H9 (cell line): ENCODE results near the gene PODXL2. TPM values are rescaled to one million over a fixed set of nuclear protein-coding genes. Genes with fewer than 3 reads are reported as not detected.

Experiments used
- DNase-seq: peaks from one replicate; pipeline ENCODE4 v3.0.0-alpha.2; 2017
- H2AFZ ChIP-seq: one replicate; pipeline ENCODE4 v1.6.1; 2013; ENCODE audit warnings: mild to moderate bottlenecking, low read length, control low read depth, moderate library complexity
- H2AK5ac ChIP-seq: 2 replicates; pipeline ENCODE4 v1.6.1; 2013; ENCODE audit warnings: low read length, control low read depth, mixed read lengths; ENCODE audit not compliant: insufficient read length
- H2BK120ac ChIP-seq: one replicate; pipeline ENCODE4 v1.6.1; 2013; ENCODE audit warnings: low read depth, mild to moderate bottlenecking, low read length, control low read depth, inconsistent platforms; ENCODE audit not compliant: poor library complexity, severe bottlenecking
- H2BK12ac ChIP-seq: 2 replicates; pipeline ENCODE4 v1.6.1; 2013; ENCODE audit warnings: low read length, control low read depth, mixed read lengths, low read depth; ENCODE audit not compliant: insufficient read length
- H2BK15ac ChIP-seq: 2 replicates; pipeline ENCODE4 v1.6.1; 2013; ENCODE audit warnings: low read depth, low read length, control low read depth
- H2BK20ac ChIP-seq: one replicate; pipeline ENCODE4 v1.6.1; 2013; ENCODE audit warnings: low read depth, mild to moderate bottlenecking, low read length, control low read depth, inconsistent platforms; ENCODE audit not compliant: poor library complexity, severe bottlenecking
- H2BK5ac ChIP-seq: 2 replicates; pipeline ENCODE4 v1.6.1; 2013; ENCODE audit warnings: low read length, control low read depth, mixed read lengths; ENCODE audit not compliant: insufficient read length
- H3K14ac ChIP-seq: 2 replicates; pipeline ENCODE4 v1.6.1; 2013; ENCODE audit warnings: low read length, control low read depth; ENCODE audit not compliant: insufficient read depth
- H3K18ac ChIP-seq: 2 replicates; pipeline ENCODE4 v1.6.1; 2013; ENCODE audit warnings: low read depth, mild to moderate bottlenecking, mixed read lengths, low read length, control low read depth; ENCODE audit not compliant: insufficient read length
- H3K23ac ChIP-seq: 2 replicates; pipeline ENCODE4 v1.6.1; 2013; ENCODE audit warnings: low read length, control low read depth, mixed read lengths, low read depth; ENCODE audit not compliant: insufficient read length
- H3K23me2 ChIP-seq: 2 replicates; pipeline ENCODE4 v1.6.1; 2013; ENCODE audit warnings: low read depth, mild to moderate bottlenecking, mixed read lengths, low read length, control low read depth; ENCODE audit not compliant: insufficient read length, poor library complexity, severe bottlenecking
- H3K27ac ChIP-seq: 2 replicates; pipeline ENCODE4 v1.5.1; 2013; ENCODE audit warnings: low read length, control low read depth, mixed read lengths, low read depth; ENCODE audit not compliant: insufficient read length
- H3K27me3 ChIP-seq: 2 replicates; pipeline ENCODE4 v1.6.1; 2013; ENCODE audit warnings: low read length, control low read depth, inconsistent platforms; ENCODE audit not compliant: insufficient read depth
- H3K4ac ChIP-seq: 2 replicates; pipeline ENCODE4 v1.6.1; 2013; ENCODE audit warnings: low read depth, mild to moderate bottlenecking, control low read depth, inconsistent platforms, low read length, moderate library complexity
- H3K4me1 ChIP-seq: 2 replicates; pipeline ENCODE4 v1.6.1; 2013; ENCODE audit warnings: low read length, control low read depth, inconsistent platforms; ENCODE audit not compliant: insufficient read depth
- H3K4me2 ChIP-seq: 2 replicates; pipeline ENCODE4 v1.6.1; 2013; ENCODE audit warnings: low read length, control low read depth, mixed read lengths; ENCODE audit not compliant: insufficient read length, insufficient read depth
- H3K56ac ChIP-seq: 2 replicates; pipeline ENCODE4 v1.6.1; 2013; ENCODE audit warnings: low read depth, mild to moderate bottlenecking, mixed read lengths, low read length, control low read depth; ENCODE audit not compliant: insufficient read length
- H3K79me1 ChIP-seq: 2 replicates; pipeline ENCODE4 v1.6.1; 2013; ENCODE audit warnings: low read depth, mild to moderate bottlenecking, moderate library complexity, low read length, control low read depth, inconsistent platforms; ENCODE audit not compliant: insufficient read depth, poor library complexity, severe bottlenecking
- H3K79me2 ChIP-seq: 2 replicates; pipeline ENCODE4 v1.6.1; 2013; ENCODE audit warnings: low read length, control low read depth, inconsistent platforms; ENCODE audit not compliant: insufficient read depth
- H3K9ac ChIP-seq: 2 replicates; pipeline ENCODE4 v1.6.1; 2013; ENCODE audit warnings: low read length, control low read depth, mixed read lengths; ENCODE audit not compliant: insufficient read length; ENCODE audit errors: extremely low read depth
- H3K9me3 ChIP-seq: one replicate; pipeline ENCODE4 v1.6.1; 2013; ENCODE audit warnings: low read depth, low read length, inconsistent platforms; ENCODE audit not compliant: control insufficient read depth
- H3T11ph ChIP-seq: one replicate; pipeline ENCODE4 v1.6.1; 2013; ENCODE audit warnings: mild to moderate bottlenecking, low read length, control low read depth, inconsistent platforms
- H4K20me1 ChIP-seq: one replicate; pipeline ENCODE4 v1.6.1; 2013; ENCODE audit not compliant: control insufficient read depth, insufficient read length, insufficient read depth
- H4K5ac ChIP-seq: 2 replicates; pipeline ENCODE4 v1.6.1; 2013; ENCODE audit warnings: low read depth, mild to moderate bottlenecking, mixed read lengths, low read length, control low read depth; ENCODE audit not compliant: insufficient read length
- H4K8ac ChIP-seq: replicated peaks from 2 replicates; pipeline ENCODE4 v1.6.1; 2013; ENCODE audit warnings: low read length, control low read depth, mixed read lengths, low read depth; ENCODE audit not compliant: insufficient read length
- H4K91ac ChIP-seq: 2 replicates; pipeline ENCODE4 v1.6.1; 2013; ENCODE audit warnings: low read depth, mild to moderate bottlenecking, moderate library complexity, mixed read lengths, low read length, control low read depth; ENCODE audit not compliant: insufficient read length
- H3K27ac Mint-ChIP-seq, 3 experiments: 2 replicates in 2 of 3; 3 replicates in 1 of 3; pipeline ENCODE4 v1.8.0; 2020 to 2021; ENCODE audit warnings: mixed read lengths in 3 of 3, mild to moderate bottlenecking in 1 of 3, moderate library complexity in 1 of 3
- H3K27me3 Mint-ChIP-seq: 2 replicates; pipeline ENCODE4 v1.8.0; 2021; ENCODE audit warnings: low read depth, mild to moderate bottlenecking, moderate library complexity, mixed read lengths
- H3K36me3 Mint-ChIP-seq, 3 experiments: 2 replicates in 2 of 3; 3 replicates in 1 of 3; pipeline ENCODE4 v1.8.0; 2020 to 2021; ENCODE audit warnings: low read depth in 3 of 3, mixed read lengths in 3 of 3; ENCODE audit not compliant: insufficient read depth in 1 of 3
- H3K4me1 Mint-ChIP-seq, 2 experiments: 2 replicates each; pipeline ENCODE4 v1.8.0; 2020; ENCODE audit warnings: mixed read lengths in 2 of 2
- H3K4me3 Mint-ChIP-seq, 2 experiments: 2 replicates in 1 of 2; 3 replicates in 1 of 2; pipeline ENCODE4 v1.8.0; 2020 to 2021; ENCODE audit warnings: mild to moderate bottlenecking in 2 of 2, mixed read lengths in 2 of 2, moderate library complexity in 1 of 2
- H3K9me3 Mint-ChIP-seq, 2 experiments: 2 replicates in 1 of 2; 3 replicates in 1 of 2; pipeline ENCODE4 v1.8.0; 2020; ENCODE audit warnings: mild to moderate bottlenecking in 2 of 2, mixed read lengths in 2 of 2, moderate library complexity in 1 of 2
- WGBS: extraction: QIAGEN DNeasy Blood & Tissue Kit; methylation state at CpG from one replicate; pipeline ENCODE4 v1.1.7; 2013; ENCODE audit warnings: missing lambda C conversion rate, low lambda C conversion rate, mixed read lengths; ENCODE audit not compliant: insufficient read length; ENCODE audit errors: extremely low coverage; 5-methylcytosine and 5-hydroxymethylcytosine counted together
- total RNA-seq: library from RNA; stranded (reverse); gene quantifications from 2 replicates; pipeline ENCODE4 v1.2.1, GENCODE V29; 2021
- TF ChIP-seq, protein P1 (sequence below): fragments of 200-600 bp; sonication (generic); conservative IDR thresholded peaks from 3 replicates; pipeline ENCODE4 v1.8.0; 2021; ENCODE audit warnings: antibody characterized with exemption, mild to moderate bottlenecking

Gene PODXL2
- total RNA-seq, 1 experiment from 2014 or later, result 24.6 TPM

GRCh38 chr3:127580327-127581060 lies 48.5 kb upstream of the PODXL2 start:
- DNase-seq, result no peak
- H3K18ac ChIP-seq, result no peak overlapping the region
- no peak overlapping the region for H3K27ac ChIP-seq
- no CpG with 5 or more reads among the region's 11 CpGs for WGBS
- no peaks in the 10 kb centered on the region for H3K9me3 ChIP-seq
- H2BK12ac ChIP-seq, result no peak overlapping the region
- no peak overlapping the region for H3K23ac ChIP-seq
- no peak overlapping the region for H3K14ac ChIP-seq
- H3K23me2 ChIP-seq, result no peaks in the 10 kb centered on the region
- peaks cover 2 to 11% (median 7%) of the 10 kb centered on the region in 3 experiments; a peak in 5 of 7 replicates for H3K36me3 Mint-ChIP-seq
- H4K91ac ChIP-seq, result no peak overlapping the region
- H3T11ph ChIP-seq, result no peak overlapping the region
- H3K9me3 Mint-ChIP-seq, result no peaks in the 10 kb centered on the region
- no peaks in the 10 kb centered on the region for H3K79me1 ChIP-seq
- H2BK120ac ChIP-seq, result no peak overlapping the region
- H3K27me3 ChIP-seq, result no peaks in the 10 kb centered on the region
- H2AFZ ChIP-seq, result no peak overlapping the region
- no peaks in the 10 kb centered on the region for H4K20me1 ChIP-seq
- H3K27me3 Mint-ChIP-seq, result no peaks in the 10 kb centered on the region; the same call in 1 of the 2 replicates
- no peak overlapping the region for H3K56ac ChIP-seq
- no peaks in the 10 kb centered on the region for H3K79me2 ChIP-seq
- H3K4me3 Mint-ChIP-seq, result no peak overlapping the region
- no peak overlapping the region for H3K4me2 ChIP-seq
- peak overlapping the region in 1 of 3 experiments; percentile 64; a peak in 1 of 7 replicates for H3K27ac Mint-ChIP-seq
- H3K4me1 ChIP-seq, result no peaks in the 10 kb centered on the region
- H3K9ac ChIP-seq, result no peak overlapping the region
- no peak overlapping the region for H2AK5ac ChIP-seq
- H2BK15ac ChIP-seq, result no peak overlapping the region
- TF ChIP-seq, protein P1, sequence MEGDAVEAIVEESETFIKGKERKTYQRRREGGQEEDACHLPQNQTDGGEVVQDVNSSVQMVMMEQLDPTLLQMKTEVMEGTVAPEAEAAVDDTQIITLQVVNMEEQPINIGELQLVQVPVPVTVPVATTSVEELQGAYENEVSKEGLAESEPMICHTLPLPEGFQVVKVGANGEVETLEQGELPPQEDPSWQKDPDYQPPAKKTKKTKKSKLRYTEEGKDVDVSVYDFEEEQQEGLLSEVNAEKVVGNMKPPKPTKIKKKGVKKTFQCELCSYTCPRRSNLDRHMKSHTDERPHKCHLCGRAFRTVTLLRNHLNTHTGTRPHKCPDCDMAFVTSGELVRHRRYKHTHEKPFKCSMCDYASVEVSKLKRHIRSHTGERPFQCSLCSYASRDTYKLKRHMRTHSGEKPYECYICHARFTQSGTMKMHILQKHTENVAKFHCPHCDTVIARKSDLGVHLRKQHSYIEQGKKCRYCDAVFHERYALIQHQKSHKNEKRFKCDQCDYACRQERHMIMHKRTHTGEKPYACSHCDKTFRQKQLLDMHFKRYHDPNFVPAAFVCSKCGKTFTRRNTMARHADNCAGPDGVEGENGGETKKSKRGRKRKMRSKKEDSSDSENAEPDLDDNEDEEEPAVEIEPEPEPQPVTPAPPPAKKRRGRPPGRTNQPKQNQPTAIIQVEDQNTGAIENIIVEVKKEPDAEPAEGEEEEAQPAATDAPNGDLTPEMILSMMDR, result no peak
- no peak overlapping the region for H4K5ac ChIP-seq
- H3K4me1 Mint-ChIP-seq, result peaks cover 0 to 2% of the 10 kb centered on the region in 2 experiments; a peak in 1 of 4 replicates
- no peak overlapping the region for H2BK5ac ChIP-seq
- no peak overlapping the region for H2BK20ac ChIP-seq
- no peak overlapping the region for H3K4ac ChIP-seq
- no peak overlapping the region for H4K8ac ChIP-seq
